COLO668 (cell line): ENCODE data around the gene FOXL3.

Source experiments
- DNase-seq: peaks from one replicate; lab custom pipeline; 2025; ENCODE audit not compliant: unreplicated experiment; lab: John Stamatoyannopoulos, UW

FOXL3 gene

GRCh38 chr7:318878-319661 is 29.1 kb downstream of the FOXL3 start:
- DNase-seq, result no peak

- DNase-seq, result no peak
These were observed 30.3 kb downstream of the FOXL3 start for GRCh38 chr7:320297-320696.

- DNase-seq, result peak; percentile 85
These were observed 32.2 kb downstream of the FOXL3 start for GRCh38 chr7:322111-322671.

GRCh38 chr7:322708-323111 is 32.7 kb downstream of the FOXL3 start:
- no peak for DNase-seq

- no peak for DNase-seq
These were observed 33.4 kb downstream of the FOXL3 start for GRCh38 chr7:323410-323809.

- no peak for DNase-seq
These were observed 34.0 kb downstream of the FOXL3 start for GRCh38 chr7:324011-324410.

GRCh38 chr7:325051-325798 is 35.3 kb downstream of the FOXL3 start:
- no peak for DNase-seq

GRCh38 chr7:325811-326210 is 35.8 kb downstream of the FOXL3 start:
- DNase-seq, result no peak

GRCh38 chr7:326273-326672 is 36.3 kb downstream of the FOXL3 start:
- DNase-seq, result no peak

GRCh38 chr7:326809-327232 is 36.9 kb downstream of the FOXL3 start:
- DNase-seq, result peak; percentile 40

GRCh38 chr7:327233-327931 is 37.4 kb downstream of the FOXL3 start:
- no peak for DNase-seq

GRCh38 chr7:327991-328702 is 38.2 kb downstream of the FOXL3 start:
- no peak for DNase-seq

GRCh38 chr7:329691-330281 is 39.8 kb downstream of the FOXL3 start:
- peak; percentile 85 for DNase-seq

- no peak for DNase-seq
These were observed 40.7 kb downstream of the FOXL3 start for GRCh38 chr7:330511-331230.

GRCh38 chr7:332020-332517 is 42.1 kb downstream of the FOXL3 start:
- no peak for DNase-seq

GRCh38 chr7:332646-333392 is 42.8 kb downstream of the FOXL3 start:
- peak; percentile 89 for DNase-seq

- DNase-seq, result peak; percentile 23
These were observed 43.4 kb downstream of the FOXL3 start for GRCh38 chr7:333393-333764.

- no peak for DNase-seq
These were observed 44.8 kb downstream of the FOXL3 start for GRCh38 chr7:334618-335357.
